Hepatic stellate cell (primary cell): ENCODE data around the gene C1orf21.

ENCODE experiments used
- DNase-seq: peaks from one replicate; pipeline ENCODE4 v3.0.0; 2011; ENCODE audit warnings: low spot score

Gene C1orf21

DNA sequence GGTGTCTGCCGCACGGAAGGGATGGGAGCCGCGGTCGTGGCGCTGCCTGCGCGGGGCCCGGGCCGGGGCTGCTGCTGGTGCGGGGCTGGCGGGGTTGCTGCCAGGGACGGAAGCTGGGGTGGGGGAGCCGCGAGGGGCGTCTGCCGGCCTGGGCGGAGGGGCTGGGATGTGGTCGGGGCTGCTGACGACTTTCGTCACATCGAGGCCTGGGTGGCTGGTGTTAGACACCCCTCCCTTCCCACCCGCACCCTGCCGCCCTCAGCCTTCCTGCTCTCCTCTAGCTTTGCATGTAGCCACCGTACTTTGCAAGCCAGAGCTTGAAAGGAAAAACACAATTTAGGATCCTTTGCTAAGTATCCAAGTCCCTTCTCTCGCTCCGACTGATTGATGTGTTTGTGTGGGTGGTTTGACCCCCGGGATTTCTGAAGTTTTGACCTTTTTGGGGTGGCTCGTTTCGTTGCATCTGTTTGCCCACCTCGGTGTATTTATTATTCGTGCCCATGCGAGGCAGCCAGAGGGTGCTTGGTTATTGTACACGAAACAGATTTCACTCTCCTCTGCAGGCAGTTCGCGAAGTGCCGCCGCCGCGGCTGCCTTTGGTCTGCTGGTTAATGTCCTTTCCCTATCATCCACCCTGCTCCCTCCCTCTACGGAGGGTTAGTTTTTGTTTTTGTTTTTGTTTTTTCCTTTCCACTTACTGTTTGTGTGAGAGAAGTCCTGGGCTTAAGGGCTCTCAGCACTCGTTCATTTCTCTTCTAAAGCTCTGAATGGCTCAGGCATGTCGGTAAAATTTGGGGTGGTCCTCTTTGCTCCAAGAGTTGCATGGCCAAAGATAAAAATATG is 868 bp downstream of the C1orf21 start:
- no peak for DNase-seq

- DNase-seq = peak; percentile 77
These were observed 1.6 kb downstream of the C1orf21 start for GRCh38 chr1:184388319-184388889.

- no peak for DNase-seq
These were observed 2.1 kb downstream of the C1orf21 start for GRCh38 chr1:184388971-184389370.

DNA sequence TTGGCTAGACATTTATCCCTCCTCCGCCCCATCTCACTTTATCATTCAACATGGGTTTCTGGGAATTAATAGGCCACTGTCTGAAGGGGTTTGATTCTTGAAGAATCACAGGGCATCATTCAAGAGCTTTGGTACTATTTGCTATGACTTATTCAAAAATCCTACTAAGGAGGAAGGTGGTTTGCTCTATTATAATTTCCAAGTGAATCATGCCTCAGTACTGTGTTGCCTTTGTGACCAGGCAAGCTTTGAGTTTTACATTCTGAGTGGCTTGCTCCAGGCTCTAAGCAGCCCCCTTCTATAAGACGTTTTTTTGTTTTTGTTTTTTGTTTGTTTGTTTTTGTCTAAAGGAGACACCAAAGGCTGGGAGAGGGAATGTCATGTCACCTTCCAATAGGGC is 2.6 kb downstream of the C1orf21 start:
- no peak for DNase-seq

DNA sequence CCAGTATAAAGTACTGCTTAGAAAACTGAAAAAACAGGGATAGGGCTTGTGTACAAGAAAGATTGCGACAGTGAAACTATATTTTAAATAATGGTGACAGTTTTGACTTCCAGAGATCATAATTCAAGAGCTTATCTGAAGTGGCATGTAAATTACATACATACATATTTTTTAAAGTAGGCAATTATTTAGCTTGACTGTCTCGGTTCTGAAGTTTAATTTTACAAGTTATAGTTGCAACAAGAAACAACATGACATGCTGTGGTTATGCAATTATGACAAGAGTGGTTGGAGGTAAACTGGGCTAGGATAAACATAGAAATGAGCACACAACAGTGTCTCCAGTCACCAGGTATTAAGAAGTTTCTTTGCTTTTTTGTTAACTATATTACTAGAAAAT is 4.1 kb downstream of the C1orf21 start:
- DNase-seq = no peak

- no peak for DNase-seq
These were observed 5.2 kb downstream of the C1orf21 start for GRCh38 chr1:184392067-184392466.

- DNase-seq = no peak
These were observed 6.1 kb downstream of the C1orf21 start for GRCh38 chr1:184392779-184393522.

- no peak for DNase-seq
These were observed 7.1 kb downstream of the C1orf21 start for GRCh38 chr1:184393962-184394361.

- no peak for DNase-seq
These were observed 8.5 kb downstream of the C1orf21 start for GRCh38 chr1:184395370-184395769.

GRCh38 chr1:184395937-184396480 is 9.2 kb downstream of the C1orf21 start:
- DNase-seq = no peak

DNA sequence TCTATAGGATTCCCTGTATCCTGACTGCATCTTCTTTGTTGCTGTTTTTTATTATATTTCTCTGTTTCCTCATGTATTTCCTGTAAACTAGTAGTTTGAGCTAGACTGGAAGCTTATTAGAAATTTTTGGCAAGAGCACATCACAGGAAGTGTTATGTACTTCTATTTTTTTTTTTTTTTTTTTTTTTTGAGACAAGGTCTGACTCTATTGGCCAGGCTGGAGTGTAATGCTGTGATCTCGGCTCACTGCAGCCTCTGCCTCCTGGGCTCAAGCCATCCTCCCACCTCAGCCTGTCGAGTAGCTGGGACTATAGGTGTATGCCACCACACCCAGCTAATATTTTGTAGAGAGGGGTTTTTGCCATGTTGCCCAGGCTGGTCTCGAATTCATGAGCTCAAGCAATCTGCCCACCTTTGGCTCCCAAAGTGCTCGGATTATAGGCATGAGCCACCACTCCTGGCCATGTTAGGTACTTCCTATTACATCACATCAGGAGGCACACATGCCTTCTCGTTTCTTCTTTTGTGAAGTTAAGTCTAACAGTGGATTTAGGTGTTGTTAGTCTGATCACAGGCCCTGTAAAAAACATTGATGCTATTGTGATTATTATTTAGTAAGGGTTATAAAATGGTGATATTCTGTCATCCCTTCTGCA is 12.5 kb downstream of the C1orf21 start:
- DNase-seq = no peak

GRCh38 chr1:184403961-184404726 is 17.3 kb downstream of the C1orf21 start:
- DNase-seq = no peak

DNA sequence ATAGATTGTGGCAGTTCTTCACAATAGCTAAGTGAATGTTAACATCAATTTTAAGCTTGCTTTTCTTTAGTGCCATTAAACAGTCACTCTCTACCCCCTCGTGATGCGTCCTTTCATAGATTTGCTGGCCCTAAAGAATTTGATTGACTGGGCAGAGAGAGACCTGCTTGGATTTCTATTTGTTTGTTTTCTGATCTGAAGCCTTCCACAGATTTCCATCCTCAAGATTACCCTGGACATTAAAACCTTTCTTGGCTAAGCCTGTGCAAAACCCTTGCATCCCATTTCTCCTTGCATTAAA is 17.8 kb downstream of the C1orf21 start:
- no peak for DNase-seq

DNA sequence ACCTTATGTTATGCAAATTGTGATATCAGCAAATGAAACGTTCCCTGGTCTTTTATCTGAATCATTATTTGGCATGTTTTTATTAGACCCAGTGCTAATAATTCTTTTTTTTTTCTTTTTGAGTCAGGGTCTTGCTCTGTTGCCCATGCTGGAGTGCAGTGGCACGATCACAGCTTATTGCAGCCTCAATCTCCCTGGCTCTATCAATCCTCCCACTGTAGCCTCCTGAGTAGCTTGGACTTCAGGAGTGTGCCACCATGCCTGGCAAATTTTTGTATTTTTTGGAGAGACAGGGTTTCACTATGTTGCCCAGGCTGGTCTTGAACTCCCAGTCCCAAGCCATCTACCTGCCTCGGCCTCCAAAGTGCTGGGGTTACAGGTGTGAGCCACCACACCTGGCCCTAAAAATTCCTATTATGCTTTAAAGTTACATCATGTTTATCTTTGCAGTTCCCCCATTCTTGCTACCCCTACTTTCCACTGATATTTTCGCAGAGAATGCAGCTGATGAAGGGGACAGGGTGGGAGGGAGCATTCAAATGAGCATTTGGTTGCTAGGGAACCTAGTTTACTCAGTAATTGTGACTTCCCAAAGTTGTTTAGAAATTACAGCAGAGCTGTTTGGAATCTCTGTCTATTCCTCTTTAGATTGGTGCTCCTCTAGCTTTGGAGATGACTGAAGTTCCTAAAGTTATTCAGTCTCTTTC is 18.4 kb downstream of the C1orf21 start:
- DNase-seq = no peak

DNA sequence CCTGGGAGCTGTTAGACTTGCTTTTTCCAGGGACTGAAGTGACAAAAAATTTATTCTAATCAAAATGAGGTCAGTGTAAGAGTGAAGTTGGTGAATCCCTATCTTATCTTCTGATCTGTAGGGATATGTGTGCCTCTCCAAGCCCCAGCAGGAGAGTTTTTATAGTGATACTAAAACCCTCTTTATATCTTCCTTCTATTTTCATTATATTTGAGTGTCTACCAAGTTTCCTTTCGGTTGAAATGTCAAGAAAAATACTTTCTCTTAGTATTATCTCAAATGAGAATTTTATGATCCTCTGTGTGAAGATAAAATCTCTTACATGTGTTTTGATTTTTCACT is 18.9 kb downstream of the C1orf21 start:
- no peak for DNase-seq

DNA sequence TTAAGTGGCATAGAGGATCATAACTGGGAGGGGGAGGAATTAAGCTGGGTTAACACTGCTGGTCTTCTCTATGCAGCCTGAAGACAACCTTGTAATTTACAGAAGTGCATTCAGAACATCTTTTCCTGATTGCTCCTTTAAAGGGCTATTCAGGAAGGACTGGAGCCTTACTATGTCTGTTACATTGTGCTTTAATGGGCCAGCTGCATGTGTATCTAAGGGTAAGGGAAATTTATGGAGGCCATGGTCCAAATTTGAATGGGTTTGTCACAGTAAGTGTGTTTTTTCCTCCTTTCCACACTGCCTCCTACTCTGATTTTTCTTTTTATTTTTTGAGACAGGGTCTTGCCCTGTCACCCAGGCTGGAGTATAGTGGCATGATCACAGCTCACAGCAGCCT is 19.6 kb downstream of the C1orf21 start:
- no peak for DNase-seq

DNA sequence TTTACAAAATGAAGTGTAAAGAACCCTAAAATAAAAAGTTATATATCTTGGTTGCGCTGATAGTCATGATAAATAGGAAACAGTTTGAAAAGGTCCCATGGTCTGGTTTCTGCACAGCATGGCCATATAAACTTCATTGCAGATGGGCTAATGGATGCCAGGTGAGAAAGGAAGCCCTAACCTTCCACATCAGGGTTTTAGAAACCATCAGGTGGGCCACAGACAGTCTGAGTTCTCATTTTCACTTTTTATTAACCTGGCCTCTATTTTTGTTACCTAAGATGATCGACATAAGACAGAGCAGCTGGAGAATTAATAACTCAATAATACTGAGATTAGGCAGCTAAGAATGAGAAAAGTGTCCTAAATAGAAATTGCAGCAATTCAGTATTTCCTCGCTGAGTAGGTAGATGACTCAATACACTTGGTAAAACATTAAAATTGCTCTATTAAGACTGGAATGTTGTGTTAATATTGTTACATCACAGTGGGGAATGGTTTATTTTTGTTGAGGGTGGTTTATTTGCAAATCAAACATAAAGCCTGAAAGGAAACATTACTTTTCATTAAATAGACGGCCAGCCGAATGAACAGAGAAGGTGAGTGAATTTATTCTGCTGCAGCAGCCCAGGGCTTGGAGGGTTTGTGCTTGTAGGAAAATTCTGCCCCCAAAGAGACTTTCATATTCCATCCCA is 21.1 kb downstream of the C1orf21 start:
- DNase-seq = peak; percentile 37

DNA sequence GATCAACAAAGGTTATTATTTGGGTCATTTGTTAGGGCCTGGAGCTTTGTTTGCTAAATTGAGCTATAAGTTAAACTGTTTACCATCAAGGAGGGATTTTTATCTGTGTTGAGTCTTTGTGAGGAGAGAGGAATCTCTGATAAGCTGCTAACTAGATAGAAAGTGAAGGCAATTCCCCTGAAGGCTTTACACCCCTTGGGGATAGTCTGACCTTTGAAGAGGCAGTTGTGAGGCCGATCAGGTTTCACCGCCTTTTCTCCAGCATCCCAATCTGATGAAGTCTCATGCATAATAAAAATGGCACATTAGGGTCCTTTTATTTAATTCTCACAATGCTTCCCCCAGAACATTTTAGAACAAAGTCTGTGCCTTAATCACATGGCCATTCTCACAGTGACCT is 21.8 kb downstream of the C1orf21 start:
- DNase-seq = no peak

- DNase-seq = no peak
These were observed 22.2 kb downstream of the C1orf21 start for GRCh38 chr1:184409011-184409410.

GRCh38 chr1:184412472-184412871 is 25.6 kb downstream of the C1orf21 start:
- DNase-seq = no peak

DNA sequence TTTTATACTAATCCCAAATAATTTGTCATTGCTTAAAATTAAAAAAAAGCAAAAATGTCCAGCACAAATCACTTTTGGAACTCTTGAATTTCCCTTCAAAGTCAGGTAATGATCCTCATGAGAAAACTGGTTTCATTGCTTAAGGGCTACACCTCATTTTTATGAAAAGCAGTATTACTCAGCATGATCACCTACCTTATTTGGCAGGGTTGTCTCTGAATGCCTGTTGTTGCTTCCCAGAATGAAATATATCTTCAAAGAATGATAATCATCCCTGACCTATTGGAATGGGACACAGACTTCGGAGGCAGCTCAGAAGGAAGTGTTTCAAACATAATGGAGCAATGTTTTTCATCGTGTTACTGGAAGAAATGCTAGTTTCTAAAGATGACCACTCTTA is 29.7 kb downstream of the C1orf21 start:
- no peak for DNase-seq
